Fibroblast of skin of left biceps (primary cell): ENCODE data around the gene UBTD2.
"Not testable (repeated sequence)": the region's sequence is repeated elsewhere in the genome, so short reads cannot be mapped to it uniquely, and the experiment has no call there.

Experiments used
- DNase-seq, 2 experiments: peaks; one replicate each; pipeline ENCODE4 v3.0.0-alpha.2; 2013; ENCODE audit warnings: low read depth in 2 of 2

UBTD2 gene

GRCh38 chr5:172283020-172283861, at the start of gene UBTD2:
UBTD2 (minus strand) TSS chr5:172283764; CDS start chr5:172283665, 99 bp downstream.
- no peak for DNase-seq

GRCh38 chr5:172326901-172327300, 43.3 kb upstream of the UBTD2 start:
- DNase-seq = not testable (repeated sequence)

- no peak for DNase-seq
Observed at GRCh38 chr5:172325452-172325851, 41.9 kb upstream of the UBTD2 start.

GRCh38 chr5:172322028-172322965, 38.7 kb upstream of the UBTD2 start:
- DNase-seq = no peak

GRCh38 chr5:172321593-172321992, 38.0 kb upstream of the UBTD2 start:
- DNase-seq = no peak

GRCh38 chr5:172319708-172320441, 36.3 kb upstream of the UBTD2 start:
- no peak for DNase-seq

GRCh38 chr5:172315587-172316493, 32.3 kb upstream of the UBTD2 start:
- no peak for DNase-seq

- no peak for DNase-seq
Observed at GRCh38 chr5:172313915-172314314, 30.4 kb upstream of the UBTD2 start.

GRCh38 chr5:172312286-172312685, 28.7 kb upstream of the UBTD2 start:
- DNase-seq = no peak

- no peak for DNase-seq
Observed at GRCh38 chr5:172311605-172312004, 28.0 kb upstream of the UBTD2 start.

GRCh38 chr5:172311026-172311425, 27.5 kb upstream of the UBTD2 start:
- DNase-seq = no peak

GRCh38 chr5:172305380-172305779, 21.8 kb upstream of the UBTD2 start:
- no peak for DNase-seq

- DNase-seq = no peak
Observed at GRCh38 chr5:172303572-172304335, 20.2 kb upstream of the UBTD2 start.

GRCh38 chr5:172303162-172303561, 19.6 kb upstream of the UBTD2 start:
- DNase-seq = no peak

GRCh38 chr5:172302047-172302710, 18.6 kb upstream of the UBTD2 start:
- no peak for DNase-seq

GRCh38 chr5:172299916-172300439, 16.4 kb upstream of the UBTD2 start:
- DNase-seq = no peak

- DNase-seq = no peak
Observed at GRCh38 chr5:172294831-172295230, 11.3 kb upstream of the UBTD2 start.

- DNase-seq = no peak
Observed at GRCh38 chr5:172293745-172294342, 10.3 kb upstream of the UBTD2 start.
